GM13977 (cell line): ENCODE results near the gene SYNPO2.
"Not testable (repeated sequence)": the region's sequence is repeated elsewhere in the genome, so short reads cannot be mapped to it uniquely, and the experiment has no call there.

ENCODE experiments used
- DNase-seq: peaks from one replicate; pipeline ENCODE4 v3.0.0; 2012; ENCODE audit warnings: low spot score
- CTCF ChIP-seq: IDR thresholded peaks from 2 replicates; pipeline ENCODE4 v1.5.1; 2012; ENCODE audit warnings: mild to moderate bottlenecking, control low read depth; ENCODE audit not compliant: insufficient read depth; ENCODE audit errors: extremely low read depth, missing control alignments
- in situ Hi-C: fragments of 300-500 bp; cut with MboI; formaldehyde crosslinking; loops from one replicate; pipeline ENCODE4 v1.12.0; 2022; ENCODE audit warnings: low sequenced_read_pairs, low pct_unique_long_range_greater_than_20kb, mixed read lengths, inconsistent platforms; ENCODE audit not compliant: unreplicated experiment

SYNPO2 gene

GRCh38 chr4:119041396-119041795 lies 152.7 kb downstream of the SYNPO2 start:
- in situ Hi-C loops, result loop anchor here (10.0 kb wide), 1 partner anchor 243 kb away; no protein-coding TSS in a partner anchor
- TF ChIP-seq CTCF, result no peak
- no peak for DNase-seq

- in situ Hi-C loops, result loop anchor here (10.0 kb wide), 1 partner anchor 243 kb away; no protein-coding TSS in a partner anchor
- peak; percentile 67 for DNase-seq
- peak; percentile 61 for TF ChIP-seq CTCF
Measured at GRCh38 chr4:119041951-119042560, 153.4 kb downstream of the SYNPO2 start.

- in situ Hi-C loops, result loop anchor here (10.0 kb wide), 1 partner anchor 239 kb away; no protein-coding TSS in a partner anchor
- TF ChIP-seq CTCF, result no peak
- DNase-seq, result no peak
Measured at GRCh38 chr4:119046263-119046662, 157.6 kb downstream of the SYNPO2 start.

GRCh38 chr4:119047059-119047458 lies 158.4 kb downstream of the SYNPO2 start:
- DNase-seq, result not testable (repeated sequence)
- in situ Hi-C loops, result loop anchor here (10.0 kb wide), 1 partner anchor 238 kb away; no protein-coding TSS in a partner anchor

GRCh38 chr4:119048446-119048845 lies 159.8 kb downstream of the SYNPO2 start:
- no peak for DNase-seq
- in situ Hi-C loops, result loop anchor here (10.0 kb wide), 1 partner anchor 236 kb away; no protein-coding TSS in a partner anchor
- no peak for TF ChIP-seq CTCF

GRCh38 chr4:119049342-119049741 lies 160.7 kb downstream of the SYNPO2 start:
- no peak for DNase-seq
- in situ Hi-C loops, result loop anchor here (10.0 kb wide), 1 partner anchor 235 kb away; no protein-coding TSS in a partner anchor
- TF ChIP-seq CTCF, result no peak

GRCh38 chr4:119050527-119051090 lies 162.0 kb downstream of the SYNPO2 start:
- no peak for DNase-seq
- no peak for TF ChIP-seq CTCF
- in situ Hi-C loops, result no loop called here
